H1 (cell line): ENCODE results near the gene ADGRL3. TPM values are rescaled to one million over a fixed set of nuclear protein-coding genes. Genes with fewer than 3 reads are reported as not detected.
A peak's percentile ranks its signal among the peaks of the same experiment; 100 is the strongest.

ENCODE experiments used
- CTCF ChIA-PET: fragments of 300-600 bp; sonication (Branson Sonifier 250); formaldehyde crosslinking; loops from one replicate; lab custom pipeline; 2021; ENCODE audit not compliant: partially characterized antibody; lab: Charles Lee
- POLR2A ChIA-PET: fragments of 300-600 bp; sonication (Branson Sonifier 250); formaldehyde crosslinking; loops from one replicate; lab custom pipeline; 2021; ENCODE audit warnings: inconsistent platforms; ENCODE audit not compliant: partially characterized antibody; lab: Charles Lee
- DNase-seq, 2 experiments: peaks; one replicate each; pipeline versions ENCODE4 v3.0.0 to v3.0.0-alpha.2; 2010 to 2022; ENCODE audit warnings: low spot score in 2 of 2, low read depth in 1 of 2, mixed read lengths in 1 of 2
- FAIRE-seq: peaks from 2 replicates; lab custom pipeline; 2011; peaks lifted over from hg19 to GRCh38; lab: Jason Lieb, UNC
- H2AFZ ChIP-seq: 2 replicates; pipeline ENCODE4 v1.8.1; 2012; ENCODE audit warnings: low read length, inconsistent platforms
- H2AK5ac ChIP-seq: 2 replicates; pipeline ENCODE4 v1.6.1; 2013; ENCODE audit warnings: low read depth, low read length
- H2BK120ac ChIP-seq: replicated peaks from 2 replicates; pipeline ENCODE3; 2013; ENCODE audit warnings: low read depth, low read length, inconsistent platforms
- H2BK12ac ChIP-seq: 2 replicates; pipeline ENCODE4 v1.6.1; 2013; ENCODE audit warnings: low read depth, low read length
- H2BK15ac ChIP-seq: 2 replicates; pipeline ENCODE4 v1.6.1; 2013; ENCODE audit warnings: low read length
- H2BK20ac ChIP-seq: 2 replicates; pipeline ENCODE4 v1.6.1; 2013; ENCODE audit warnings: low read length
- H2BK5ac ChIP-seq: 2 replicates; pipeline ENCODE4 v1.6.1; 2013; ENCODE audit warnings: low read depth, low read length
- H3K14ac ChIP-seq: 2 replicates; pipeline ENCODE4 v1.6.1; 2013; ENCODE audit warnings: inconsistent platforms; ENCODE audit not compliant: insufficient read length
- H3K18ac ChIP-seq: 2 replicates; pipeline ENCODE4 v1.6.1; 2013; ENCODE audit warnings: low read length; ENCODE audit errors: extremely low read depth
- H3K23ac ChIP-seq: 2 replicates; pipeline ENCODE4 v1.6.1; 2013; ENCODE audit warnings: inconsistent platforms; ENCODE audit not compliant: insufficient read length
- H3K23me2 ChIP-seq: 2 replicates; pipeline ENCODE4 v1.6.1; 2013; ENCODE audit warnings: low read depth, low read length
- H3K27ac ChIP-seq: 2 replicates; pipeline ENCODE4 v1.6.1; 2011; ENCODE audit warnings: low read depth, low read length, inconsistent platforms
- H3K27me3 ChIP-seq, 4 experiments: replicated peaks in 1 of 4; 1 replicate in 1 of 4; 2 replicates in 3 of 4; pipeline versions ENCODE4 v1.6.1 to v1.8.1; 2011 to 2013; ENCODE audit warnings: low read length in 3 of 4, mild to moderate bottlenecking in 3 of 4, inconsistent platforms in 2 of 4, mixed read lengths in 2 of 4, moderate library complexity in 1 of 4; ENCODE audit not compliant: control insufficient read depth in 3 of 4, insufficient read depth in 3 of 4; ENCODE audit errors: extremely low read depth in 1 of 4
- H3K36me3 ChIP-seq, 4 experiments: 2 replicates each; pipeline versions ENCODE4 v1.6.1 to v1.8.1; 2011 to 2013; ENCODE audit warnings: mild to moderate bottlenecking in 4 of 4, low read length in 3 of 4, moderate library complexity in 2 of 4, control low read depth in 1 of 4, inconsistent platforms in 1 of 4; ENCODE audit not compliant: insufficient read depth in 4 of 4, control insufficient read depth in 2 of 4
- H3K4ac ChIP-seq: replicated peaks from 2 replicates; pipeline ENCODE3; 2013; ENCODE audit warnings: low read length, low read depth, mixed read lengths, inconsistent platforms; ENCODE audit not compliant: insufficient read length
- H3K4me1 ChIP-seq, 4 experiments: replicated peaks in 1 of 4; 1 replicate in 1 of 4; 2 replicates in 3 of 4; pipeline versions ENCODE4 v1.6.1 to v1.8.1; 2011 to 2013; ENCODE audit warnings: low read length in 3 of 4, inconsistent platforms in 2 of 4, mixed read lengths in 1 of 4; ENCODE audit not compliant: insufficient read depth in 4 of 4, control insufficient read depth in 3 of 4
- H3K4me2 ChIP-seq, 2 experiments: 2 replicates each; pipeline versions ENCODE4 v1.6.1 to v1.8.1; 2011 to 2013; ENCODE audit warnings: low read depth in 2 of 2, low read length in 2 of 2, control low read depth in 1 of 2, inconsistent platforms in 1 of 2, mild to moderate bottlenecking in 1 of 2; ENCODE audit not compliant: insufficient read depth in 1 of 2
- H3K4me3 ChIP-seq, 4 experiments: fragments of 200-600, 300-600 bp in 1 of 4; sonication (generic), shearing (Covaris generic), sonication (Bioruptor Twin) in 1 of 4; 2 replicates each; pipeline versions ENCODE4 v1.5.1 to v1.8.1; 2011 to 2016; ENCODE audit warnings: low read length in 4 of 4, low read depth in 3 of 4, control low read depth in 2 of 4, inconsistent platforms in 2 of 4, mild to moderate bottlenecking in 2 of 4, mixed read lengths in 1 of 4, moderate library complexity in 1 of 4; ENCODE audit not compliant: insufficient read depth in 2 of 4; ENCODE audit errors: extremely low read depth in 1 of 4
- H3K56ac ChIP-seq: replicated peaks from 2 replicates; pipeline ENCODE3; 2013; ENCODE audit warnings: low read depth, mild to moderate bottlenecking, mixed read lengths, low read length, inconsistent platforms; ENCODE audit not compliant: insufficient read length
- H3K79me1 ChIP-seq: 2 replicates; pipeline ENCODE4 v1.6.1; 2013; ENCODE audit warnings: low read depth, low read length, control low read depth
- H3K79me2 ChIP-seq, 2 experiments: 2 replicates each; pipeline versions ENCODE4 v1.6.1 to v1.8.1; 2012 to 2013; ENCODE audit warnings: low read length in 2 of 2, mild to moderate bottlenecking in 2 of 2, inconsistent platforms in 1 of 2; ENCODE audit not compliant: insufficient read depth in 2 of 2, control insufficient read depth in 1 of 2
- H3K9ac ChIP-seq, 4 experiments: replicated peaks in 1 of 4; 1 replicate in 1 of 4; 2 replicates in 3 of 4; pipeline versions ENCODE4 v1.6.1 to v1.8.1; 2011 to 2013; ENCODE audit warnings: low read depth in 3 of 4, low read length in 3 of 4, control low read depth in 2 of 4, mild to moderate bottlenecking in 2 of 4, moderate library complexity in 2 of 4, inconsistent platforms in 1 of 4; ENCODE audit errors: extremely low read depth in 1 of 4
- H3K9me3 ChIP-seq, 2 experiments: 2 replicates each; pipeline versions ENCODE4 v1.6.1 to v1.8.1; 2012 to 2013; ENCODE audit warnings: mild to moderate bottlenecking in 2 of 2, moderate library complexity in 2 of 2, control low read depth in 1 of 2, inconsistent platforms in 1 of 2, low read depth in 1 of 2, low read length in 1 of 2, mixed read lengths in 1 of 2; ENCODE audit not compliant: insufficient read depth in 2 of 2
- H4K20me1 ChIP-seq, 2 experiments: replicated peaks in 1 of 2; 2 replicates each; pipeline versions ENCODE3 to v1.8.1; 2011 to 2013; ENCODE audit warnings: inconsistent platforms in 2 of 2, low read length in 2 of 2, mild to moderate bottlenecking in 1 of 2; ENCODE audit not compliant: insufficient read depth in 2 of 2, control insufficient read depth in 1 of 2
- H4K5ac ChIP-seq: 2 replicates; pipeline ENCODE4 v1.6.1; 2013; ENCODE audit warnings: low read length, low read depth, mixed read lengths, inconsistent platforms; ENCODE audit not compliant: insufficient read length
- H4K8ac ChIP-seq: 2 replicates; pipeline ENCODE4 v1.8.0; 2013; ENCODE audit warnings: mild to moderate bottlenecking, moderate library complexity, low read length, inconsistent platforms; ENCODE audit not compliant: insufficient read depth; ENCODE audit errors: extremely low read depth
- H4K91ac ChIP-seq: replicated peaks from 2 replicates; pipeline ENCODE3; 2013; ENCODE audit warnings: low read length, mixed read lengths, inconsistent platforms; ENCODE audit not compliant: insufficient read length
- BCL11A ChIP-seq, 2 experiments: IDR thresholded peaks; one replicate each; pipeline ENCODE4 v1.6.1; 2011; ENCODE audit warnings: low read depth in 2 of 2, low read length in 2 of 2, mild to moderate bottlenecking in 2 of 2
- CEBPB ChIP-seq: IDR thresholded peaks from 2 replicates; pipeline ENCODE4 v1.6.1; 2012; ENCODE audit warnings: low read depth, low read length
- CTBP2 ChIP-seq: IDR thresholded peaks from 2 replicates; pipeline ENCODE4 v1.7.0; 2011; ENCODE audit warnings: borderline replicate concordance, mild to moderate bottlenecking, moderate library complexity, mixed read lengths, low read length; ENCODE audit not compliant: insufficient read depth, insufficient read length
- JUN ChIP-seq: IDR thresholded peaks from 2 replicates; pipeline ENCODE4 v1.6.1; 2011; ENCODE audit warnings: low read depth, mild to moderate bottlenecking, improper control_type of control experiment, low read length
- KDM4A ChIP-seq: IDR thresholded peaks from one replicate; pipeline ENCODE4 v1.7.1; 2012; ENCODE audit warnings: low read depth, mild to moderate bottlenecking, moderate library complexity, low read length, inconsistent platforms; ENCODE audit not compliant: severe bottlenecking
- NRF1 ChIP-seq: IDR thresholded peaks from 2 replicates; pipeline ENCODE4 v1.6.1; 2011; ENCODE audit warnings: mild to moderate bottlenecking, low read depth, low read length, improper control_type of control experiment
- SIRT6 ChIP-seq: IDR thresholded peaks from one replicate; pipeline ENCODE4 v1.7.1; 2012; ENCODE audit warnings: low read length, inconsistent platforms
- SP1 ChIP-seq: IDR thresholded peaks from 2 replicates; pipeline ENCODE4 v1.6.1; 2011; ENCODE audit warnings: low read depth, low read length
- SUZ12 ChIP-seq: fragments of 200-600 bp; sonication (generic); IDR thresholded peaks from 2 replicates; pipeline ENCODE4 v1.6.1; 2012; ENCODE audit warnings: mild to moderate bottlenecking, inconsistent platforms, low read length, moderate library complexity, mixed read lengths
- WGBS, 2 experiments: shearing (Covaris generic) in 1 of 2; methylation state at CpG; one replicate each; pipeline versions ENCODE4 v1.1.6 to v1.1.7; 2013 to 2015; ENCODE audit warnings: low lambda C conversion rate in 2 of 2, mixed read lengths in 2 of 2, inconsistent platforms in 1 of 2, low coverage in 1 of 2, missing lambda C conversion rate in 1 of 2; ENCODE audit not compliant: insufficient replicate concordance in 2 of 2, insufficient coverage in 1 of 2, insufficient read length in 1 of 2; ENCODE audit errors: extremely low coverage in 1 of 2, missing lambda C conversion rate in 1 of 2; 5-methylcytosine and 5-hydroxymethylcytosine counted together
- polyA plus RNA-seq, 7 experiments: library from polyadenylated mRNA; depleted of rRNA in 3 of 7; stranded (reverse) in 5 of 7; unstranded in 2 of 7; fragments of >200 nt in 5 of 7; fragments of 200-250 nt in 2 of 7; gene quantifications; 1 replicate in 5 of 7; 2 replicates in 1 of 7; 4 replicates in 1 of 7; pipeline versions ENCODE4 v1.2.1 to v1.2.3, GENCODE V29; 2011 to 2013; ENCODE audit warnings: missing spikeins in 2 of 7, mixed read lengths in 2 of 7
- total RNA-seq: library from RNA; stranded (reverse); fragmentation: NEBNext Ultra II Directional; extraction: Animal tissue kit (Norgen Biotek cat#: 25700); gene quantifications from 2 replicates; pipeline ENCODE4 v1.2.1, GENCODE V29; 2021
- TF ChIP-seq, protein P1 (sequence below): IDR thresholded peaks from 2 replicates; pipeline ENCODE4 v1.6.1; 2012; ENCODE audit warnings: inconsistent platforms
- TF ChIP-seq, protein P2 (sequence below), 3 experiments: IDR thresholded peaks; 1 replicate in 2 of 3; 2 replicates in 1 of 3; pipeline versions ENCODE4 v1.5.1 to v1.6.1; 2011; ENCODE audit warnings: low read length in 3 of 3, mild to moderate bottlenecking in 3 of 3, inconsistent platforms in 2 of 3, low read depth in 1 of 3, moderate library complexity in 1 of 3; ENCODE audit not compliant: insufficient read depth in 1 of 3; ENCODE audit errors: control extremely low read depth in 1 of 3

Gene ADGRL3
- total and polyA plus RNA-seq, 2 of the 8 experiments (the other 6 are each of a cell fraction or from before 2014, with no cell fraction given), result 6.6 to 13.0 TPM

DNA sequence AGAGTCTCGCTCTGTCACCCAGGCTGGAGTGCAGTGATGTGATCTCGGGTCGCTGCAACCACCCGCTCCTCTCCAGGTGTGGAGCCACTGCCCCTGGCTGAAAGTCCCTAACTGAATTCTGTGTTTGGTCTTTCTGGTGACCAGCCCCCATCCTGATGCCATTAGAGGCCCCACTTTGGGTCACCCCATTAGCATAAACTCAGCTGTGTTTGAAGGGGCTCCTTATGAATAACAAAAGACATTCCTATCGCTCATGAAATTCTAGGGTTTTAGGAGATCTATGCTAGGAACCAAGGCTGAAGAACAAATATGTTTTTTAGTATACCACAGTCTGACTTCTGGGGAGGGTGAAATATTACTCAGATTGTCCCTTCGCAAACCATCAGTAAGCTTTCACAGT is 652.9 kb downstream of the ADGRL3 start:
- Histone ChIP-seq H2BK5ac (no peak overlapping the region), H3K27me3 (0 out of 7 replicates have a peak, but pooled peaks cover 0 to 2% (median 0%) of the 10 kb centered on the region in 4 experiments), H2AFZ (no peak overlapping the region), H3K4me1 (peaks cover 0 to 8% (median 4%) of the 10 kb centered on the region in 4 experiments; a peak in 4 of 7 replicates), H3K9ac (no peak overlapping the region), H2BK12ac (no peak overlapping the region), H4K8ac (no peak overlapping the region), H4K91ac (no peak overlapping the region), H4K5ac (no peak overlapping the region), H3K23me2 (no peaks in the 10 kb centered on the region), H3K36me3 (no peaks in the 10 kb centered on the region), H3K23ac (no peak overlapping the region), H3K14ac (no peak overlapping the region), H2BK20ac (no peak overlapping the region), H2BK120ac (no peak overlapping the region), H3K4me3 (peak overlapping the region in 1 of 4 experiments; percentile 20; a peak in 1 of 8 replicates), H3K4ac (no peak overlapping the region), H3K79me2 (no peaks in the 10 kb centered on the region), H3K4me2 (peak overlapping the region; percentile 38 to 47), H4K20me1 (no peaks in the 10 kb centered on the region), H2BK15ac (no peak overlapping the region), H3K79me1 (no peaks in the 10 kb centered on the region), H2AK5ac (no peak overlapping the region), H3K27ac (no peak overlapping the region), H3K9me3 (no peaks in the 10 kb centered on the region), H3K56ac (no peak overlapping the region), H3K18ac (no peak overlapping the region; the same call in 1 of the 2 replicates)
- ChIA-PET POLR2A (interaction anchor here (0.7 to 1.9 kb wide), 4 partner anchors 14 to 88 kb away, joined by 3 to 6 read pairs (median 3); no protein-coding TSS in a partner anchor), CTCF (interaction anchor here (1.3 to 1.8 kb wide), 2 partner anchors 12 to 16 kb away, joined by 3 to 7 read pairs; no protein-coding TSS in a partner anchor)
- DNase-seq (peak in 1 of 2 experiments; percentile 33), FAIRE-seq (peak; percentile 73)
- 43% methylated on average over 6 of the region's 6 CpGs; no CpG with 5 or more reads in 1 of the 2 experiments for WGBS, 2 experiments
- TF ChIP-seq BCL11A (IDR thresholded peaks at IDR 0.05; ENCODE audit: low read depth in 2 of 2, low read length in 2 of 2) (no peak), CEBPB (no peak), SUZ12 (no peak), SIRT6 (no peak), CTBP2 (no peak), NRF1 (no peak), JUN (no peak), KDM4A (no peak), SP1 (0 out of 2 replicates have a peak, but pooled peaks have one; percentile 40)
- TF ChIP-seq, protein P1, sequence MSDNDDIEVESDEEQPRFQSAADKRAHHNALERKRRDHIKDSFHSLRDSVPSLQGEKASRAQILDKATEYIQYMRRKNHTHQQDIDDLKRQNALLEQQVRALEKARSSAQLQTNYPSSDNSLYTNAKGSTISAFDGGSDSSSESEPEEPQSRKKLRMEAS, result no peak
- TF ChIP-seq, protein P2, sequence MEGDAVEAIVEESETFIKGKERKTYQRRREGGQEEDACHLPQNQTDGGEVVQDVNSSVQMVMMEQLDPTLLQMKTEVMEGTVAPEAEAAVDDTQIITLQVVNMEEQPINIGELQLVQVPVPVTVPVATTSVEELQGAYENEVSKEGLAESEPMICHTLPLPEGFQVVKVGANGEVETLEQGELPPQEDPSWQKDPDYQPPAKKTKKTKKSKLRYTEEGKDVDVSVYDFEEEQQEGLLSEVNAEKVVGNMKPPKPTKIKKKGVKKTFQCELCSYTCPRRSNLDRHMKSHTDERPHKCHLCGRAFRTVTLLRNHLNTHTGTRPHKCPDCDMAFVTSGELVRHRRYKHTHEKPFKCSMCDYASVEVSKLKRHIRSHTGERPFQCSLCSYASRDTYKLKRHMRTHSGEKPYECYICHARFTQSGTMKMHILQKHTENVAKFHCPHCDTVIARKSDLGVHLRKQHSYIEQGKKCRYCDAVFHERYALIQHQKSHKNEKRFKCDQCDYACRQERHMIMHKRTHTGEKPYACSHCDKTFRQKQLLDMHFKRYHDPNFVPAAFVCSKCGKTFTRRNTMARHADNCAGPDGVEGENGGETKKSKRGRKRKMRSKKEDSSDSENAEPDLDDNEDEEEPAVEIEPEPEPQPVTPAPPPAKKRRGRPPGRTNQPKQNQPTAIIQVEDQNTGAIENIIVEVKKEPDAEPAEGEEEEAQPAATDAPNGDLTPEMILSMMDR (IDR thresholded peaks at IDR 0.05; ENCODE audit: control extremely low read depth in 1 of 3, insufficient read depth in 1 of 3, low read depth in 1 of 3, low read length in 3 of 3), result no peak
